Transverse colon (tissue), 4 donors: ENCODE measurements around the gene CNNM3. TPM values are rescaled to one million over a fixed set of nuclear protein-coding genes. Genes with fewer than 3 reads are reported as not detected.

Source experiments
- DNase-seq: peaks from one replicate; pipeline ENCODE4 v3.0.0-alpha.2; 2019
- H3K27ac ChIP-seq, 4 donors: fragments of 200-600 bp; sonication (generic); 2 replicates each; pipeline ENCODE4 v1.5.1; 2016 to 2018; ENCODE audit warnings: inconsistent platforms in 4 of 4
- H3K27me3 ChIP-seq: fragments of 200-600 bp; sonication (generic); 2 replicates; pipeline ENCODE4 v1.5.1; 2017; ENCODE audit warnings: inconsistent platforms
- H3K36me3 ChIP-seq, 4 donors: fragments of 200-600 bp; sonication (generic); 2 replicates each; pipeline ENCODE4 v1.5.1; 2017 to 2019; ENCODE audit warnings: inconsistent platforms in 4 of 4
- H3K4me1 ChIP-seq, 4 donors: fragments of 200-600 bp; sonication (generic); 2 replicates each; pipeline ENCODE4 v1.5.1; 2017 to 2020; ENCODE audit warnings: inconsistent platforms in 4 of 4
- H3K4me3 ChIP-seq, 4 donors: fragments of 200-600 bp; sonication (generic); 1 replicate in 1 of 4; 2 replicates in 3 of 4; pipeline versions ENCODE4 v1.5.1 to v1.6.1; 2017 to 2019; ENCODE audit warnings: inconsistent platforms in 4 of 4
- H3K9me3 ChIP-seq, 2 donors: fragments of 200-600 bp; sonication (generic); 2 replicates each; pipeline ENCODE4 v1.5.1; 2017 to 2019; ENCODE audit warnings: inconsistent platforms in 2 of 2
- CTCF ChIP-seq, 5 experiments: fragments of 200-600 bp in 3 of 5; fragments of 450-650 bp in 2 of 5; sonication (generic) in 3 of 5; IDR thresholded peaks; 1 replicate in 2 of 5; 2 replicates in 3 of 5; pipeline ENCODE4 v1.5.1; 2016 to 2017; ENCODE audit warnings: antibody characterized with exemption in 5 of 5, inconsistent platforms in 3 of 5, mild to moderate bottlenecking in 2 of 5, moderate library complexity in 1 of 5
- EP300 ChIP-seq: sonication (generic); formaldehyde crosslinking; IDR thresholded peaks from one replicate; pipeline ENCODE4 v1.6.1; 2017; ENCODE audit warnings: antibody characterized with exemption, low read depth
- POLR2A ChIP-seq: fragments of 450-650 bp; IDR thresholded peaks from one replicate; pipeline ENCODE4 v1.6.1; 2016; ENCODE audit warnings: antibody characterized with exemption, mild to moderate bottlenecking, moderate library complexity
- POLR2AphosphoS5 ChIP-seq, 3 donors: sonication (generic); formaldehyde crosslinking; IDR thresholded peaks; one replicate each; pipeline ENCODE4 v1.6.1; 2016; ENCODE audit warnings: antibody characterized with exemption in 3 of 3
- WGBS, 2 donors: methylation state at CpG; one replicate each; pipeline ENCODE4 v1.1.5; 2018; ENCODE audit warnings: low coverage in 1 of 2; 5-methylcytosine and 5-hydroxymethylcytosine counted together
- in situ Hi-C, 4 donors: fragments of 200-750 bp; cut with MboI; loops; one replicate each; pipeline versions ENCODE4 v1.15.0 to v1.15.1; 2017; ENCODE audit warnings: low sequenced_read_pairs in 3 of 4, low pct_ligation_motif_present in 1 of 4, low pct_unique_long_range_greater_than_20kb in 1 of 4
- intact Hi-C: fragments of 100-400 bp; cut with DNase I; formaldehyde crosslinking; loops from one replicate; pipeline ENCODE4 v1.15.1; 2023; ENCODE audit warnings: low total_unique reads
- total RNA-seq, 4 donors: library from RNA; depleted of rRNA; stranded (reverse); fragments of >200 nt; gene quantifications; one replicate each; pipeline ENCODE4 v1.1.0, GENCODE V29; 2016

The CNNM3 gene
- total RNA-seq = 10 to 100 TPM; 14.2 to 54.3 (median 22.3) TPM

- in situ Hi-C loops = no loop called here
- Histone ChIP-seq H3K4me1 (peaks cover 36 to 72% (median 52%) of the 10 kb centered on the region in 4 donors), H3K4me3 (peak within 1 kb of the TSS; percentile 57 to 93 (median 74)), H3K36me3 (no peaks in the 10 kb centered on the region), H3K27ac (peak within 1 kb of the TSS; percentile 89 to 100 (median 98)), H3K27me3 (no peaks in the 10 kb centered on the region), H3K9me3 (no peaks in the 10 kb centered on the region)
- TF ChIP-seq POLR2A (peak; percentile 89), EP300 (no peak), POLR2AphosphoS5 (IDR thresholded peaks at IDR 0.05) (peak; percentile 90 to 96 (median 94)), CTCF (IDR thresholded peaks at IDR 0.05) (peak; percentile 59 to 89 (median 65))
- intact Hi-C loops = loop anchor here (2.0 to 10.0 kb wide), 2 partner anchors 43 to 51 kb away; partner anchors contain the start of genes ANKRD39 and CNNM4
- DNase-seq = peak; percentile 98
- WGBS, 2 donors = 1% methylated on average over 27 of the region's 103 CpGs; no CpG with 5 or more reads in 1 of the 2 donors
These were observed at the start of gene CNNM3 for GRCh38 chr2:96816127-96816835. Gene CNNM3 (plus strand): TSS chr2:96816268. CDS start chr2:96816278, 10 bp downstream.

GRCh38 chr2:96767135-96767871 lies 48.8 kb upstream of the CNNM3 start:
- Histone ChIP-seq H3K27ac (peak overlapping the region; percentile 84 to 89 (median 87)), H3K36me3 (no peaks in the 10 kb centered on the region), H3K9me3 (no peaks in the 10 kb centered on the region), H3K27me3 (no peaks in the 10 kb centered on the region), H3K4me1 (peaks cover 25 to 96% (median 80%) of the 10 kb centered on the region in 4 donors), H3K4me3 (peak overlapping the region in 2 of 4 donors; percentile 3 to 13)
- in situ Hi-C loops (no loop called here), intact Hi-C loops (loop anchor here (10.0 kb wide), 2 partner anchors 47 to 133 kb away; partner anchors contain the start of genes CNNM3 and KANSL3)
- 65% methylated on average over 9 of the region's 9 CpGs; no CpG with 5 or more reads in 1 of the 2 donors for WGBS, 2 donors
- peak; percentile 64 for DNase-seq
- TF ChIP-seq POLR2AphosphoS5 (IDR thresholded peaks at IDR 0.05) = peak in 1 of 3 donors; percentile 61
- TF ChIP-seq POLR2A = no peak

GRCh38 chr2:96768083-96768561 lies 47.9 kb upstream of the CNNM3 start:
- in situ Hi-C loops (no loop called here), intact Hi-C loops (loop anchor here (10.0 kb wide), 2 partner anchors 47 to 133 kb away; partner anchors contain the start of genes CNNM3 and KANSL3)
- peak; percentile 74 for DNase-seq
- no peaks in the 10 kb centered on the region for H3K36me3 ChIP-seq
- no peaks in the 10 kb centered on the region for H3K9me3 ChIP-seq
- peak overlapping the region in 1 of 4 donors; percentile 13 for H3K4me3 ChIP-seq
- TF ChIP-seq EP300 = no peak
- peak; percentile 60 for TF ChIP-seq POLR2A
- peak in 2 of 3 donors; percentile 35 to 71 for TF ChIP-seq POLR2AphosphoS5 (IDR thresholded peaks at IDR 0.05)
- peaks cover 25 to 96% (median 79%) of the 10 kb centered on the region in 4 donors for H3K4me1 ChIP-seq
- H3K27ac ChIP-seq = peak overlapping the region; percentile 84 to 89 (median 87)
- H3K27me3 ChIP-seq = no peaks in the 10 kb centered on the region
- 56 to 70% methylated on average over 5 to 8 of the region's 8 CpGs for WGBS, 2 donors

- Histone ChIP-seq H3K4me1 (peaks cover 25 to 96% (median 76%) of the 10 kb centered on the region in 4 donors), H3K36me3 (no peaks in the 10 kb centered on the region), H3K4me3 (no peak overlapping the region), H3K27ac (peak overlapping the region; percentile 84 to 89 (median 87)), H3K9me3 (no peaks in the 10 kb centered on the region), H3K27me3 (no peaks in the 10 kb centered on the region)
- peak; percentile 54 for DNase-seq
- 35 to 54% methylated on average over 4 to 7 of the region's 7 CpGs for WGBS, 2 donors
- TF ChIP-seq EP300 (no peak), POLR2AphosphoS5 (IDR thresholded peaks at IDR 0.05) (no peak), CTCF (IDR thresholded peaks at IDR 0.05) (no peak), POLR2A (no peak)
- intact Hi-C loops (loop anchor here (10.0 kb wide), 2 partner anchors 45 to 135 kb away; partner anchors contain the start of genes CNNM3 and KANSL3), in situ Hi-C loops (no loop called here)
These were observed 46.3 kb upstream of the CNNM3 start for GRCh38 chr2:96769814-96770213.
